Fibroblast of upper back skin (primary cell): ENCODE data around the gene NUDT14.

Experiments
- DNase-seq: peaks from one replicate; pipeline ENCODE4 v3.0.0-alpha.2; 2013

Gene NUDT14

GRCh38 chr14:105144666-105145380 lies 36.3 kb downstream of the NUDT14 start:
- no peak for DNase-seq

DNA sequence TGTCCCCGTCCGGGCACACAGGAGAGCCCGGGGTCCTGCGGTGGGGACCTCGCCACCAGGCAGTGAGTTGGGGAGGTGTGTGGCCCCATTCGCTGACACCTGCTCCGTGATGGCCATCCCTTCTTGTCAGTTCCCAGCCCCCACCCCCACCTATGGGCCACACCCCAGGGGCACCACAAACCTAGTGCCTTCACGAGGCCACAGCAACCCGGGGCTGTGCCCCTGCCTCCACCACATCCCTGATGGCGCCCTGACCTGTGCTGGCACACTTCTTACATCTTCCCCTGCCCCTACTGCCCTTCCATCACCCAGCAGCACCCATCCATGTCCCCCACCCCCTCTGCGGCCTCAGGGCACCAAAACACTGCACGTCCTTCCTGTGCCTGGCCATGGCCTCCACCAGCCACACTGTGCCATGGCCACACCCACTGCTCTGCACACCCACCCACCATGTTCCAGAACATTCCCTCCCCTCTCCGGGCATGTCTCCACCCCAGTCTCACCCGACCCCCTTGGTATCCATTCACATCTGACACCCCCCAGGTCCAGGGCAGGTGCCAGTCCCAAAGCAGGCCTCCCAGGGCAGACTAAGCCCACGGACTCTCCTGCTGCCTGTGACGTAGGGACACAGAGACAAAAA lies 37.0 kb downstream of the NUDT14 start:
- no peak for DNase-seq

DNA sequence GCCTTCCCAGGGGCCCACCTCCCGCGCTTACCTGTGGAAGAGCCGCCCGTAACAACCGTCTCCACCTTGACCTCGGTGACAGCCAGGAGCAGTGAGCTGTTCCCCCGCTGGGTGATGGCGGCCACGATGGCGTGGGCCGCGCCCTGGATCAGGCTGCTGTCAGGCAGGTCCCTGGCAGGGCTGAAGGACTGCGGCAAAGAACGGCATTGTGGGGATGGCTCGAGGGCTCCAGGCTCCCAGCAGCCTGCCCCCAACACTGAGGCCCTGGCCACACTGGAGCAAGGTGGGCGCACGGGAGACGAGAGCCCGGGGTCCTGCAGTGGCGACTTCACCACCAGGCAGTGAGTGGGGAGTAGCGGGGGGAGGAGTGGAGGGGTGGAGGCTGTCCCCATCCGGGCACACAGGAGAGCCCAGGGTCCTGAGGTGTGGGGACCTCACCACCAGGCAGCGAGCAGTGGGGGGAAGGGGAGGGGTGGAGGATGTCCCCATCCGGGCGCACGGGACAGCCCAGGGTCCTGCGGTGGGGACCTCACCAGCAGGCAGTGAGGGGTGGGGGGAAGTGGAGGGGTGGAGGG lies 37.6 kb downstream of the NUDT14 start:
- no peak for DNase-seq

- no peak for DNase-seq
Measured at GRCh38 chr14:105142651-105143450, 38.3 kb downstream of the NUDT14 start.

- DNase-seq: no peak
Measured at GRCh38 chr14:105141486-105142281, 39.4 kb downstream of the NUDT14 start.

DNA sequence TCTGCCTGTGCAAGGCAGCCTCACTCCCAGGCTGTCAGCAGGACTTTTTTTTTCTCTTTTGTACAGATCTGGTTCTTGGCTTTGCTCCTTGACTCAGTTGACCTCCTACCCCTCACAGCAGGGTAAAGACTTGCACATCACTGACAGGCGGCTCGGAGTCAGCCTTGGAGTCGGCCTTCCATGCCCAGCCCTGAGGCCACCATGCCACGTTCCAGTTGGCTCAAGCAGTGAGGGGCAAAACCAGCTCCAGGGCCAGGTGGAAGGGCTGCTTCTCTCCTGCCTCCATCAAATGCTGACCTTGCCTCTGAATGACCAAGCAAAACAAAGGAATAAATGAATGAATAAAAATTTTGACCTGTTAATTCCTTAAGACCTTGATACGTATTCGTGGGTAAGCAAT lies 40.1 kb downstream of the NUDT14 start:
- DNase-seq: no peak

GRCh38 chr14:105140581-105140980 lies 40.5 kb downstream of the NUDT14 start:
- DNase-seq: no peak

DNA sequence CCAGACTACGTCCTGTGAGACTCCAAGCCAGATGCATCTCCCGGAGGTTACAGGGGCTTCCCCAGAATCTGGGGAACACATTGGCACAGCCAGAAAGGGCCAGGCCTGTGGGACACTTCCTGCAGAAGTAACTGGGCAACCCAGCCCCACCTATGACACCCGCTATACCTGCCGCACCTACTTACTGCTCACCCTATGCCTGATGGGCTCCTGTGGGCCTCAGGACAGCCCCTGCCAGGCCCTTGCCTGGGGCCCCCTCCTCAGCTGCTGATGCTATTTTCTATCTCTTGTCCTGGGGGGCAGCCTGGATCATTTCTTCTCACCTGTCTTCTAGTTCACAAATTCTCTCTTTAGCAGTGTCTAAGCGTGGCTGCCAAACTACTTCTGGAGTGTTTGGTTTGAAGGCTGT lies 41.3 kb downstream of the NUDT14 start:
- DNase-seq: no peak

- no peak for DNase-seq
Measured at GRCh38 chr14:105139212-105139825, 41.8 kb downstream of the NUDT14 start.

DNA sequence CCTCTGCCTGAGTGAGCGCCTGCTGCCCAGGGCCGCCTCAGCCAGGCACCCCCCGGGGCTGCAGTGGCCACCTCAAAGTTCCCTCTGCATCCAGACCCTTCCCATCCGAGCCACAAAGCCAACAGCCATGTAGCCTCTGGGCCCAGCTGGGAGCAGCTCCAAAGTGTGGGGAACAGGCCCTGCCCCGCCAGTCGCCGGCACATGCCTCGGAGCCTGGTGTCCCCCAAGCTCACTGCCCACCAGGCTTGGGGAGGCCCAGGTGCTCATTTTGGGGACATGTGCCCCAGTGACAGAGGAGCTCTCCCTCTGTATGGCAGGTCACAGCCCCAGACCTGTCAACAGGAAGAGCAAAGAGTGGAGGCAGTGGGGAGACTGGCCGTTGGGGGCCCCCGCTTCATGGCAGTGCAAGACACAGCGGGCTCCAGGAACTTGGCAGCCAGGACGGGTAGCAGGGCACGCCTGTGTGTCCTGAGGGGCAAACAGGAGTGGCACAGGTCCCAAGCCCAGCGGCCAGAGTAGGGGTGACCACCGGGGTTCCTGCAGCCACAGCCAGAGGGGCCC lies 42.5 kb downstream of the NUDT14 start:
- DNase-seq: no peak

- no peak for DNase-seq
Measured at GRCh38 chr14:105138021-105138541, 43.0 kb downstream of the NUDT14 start.

DNA sequence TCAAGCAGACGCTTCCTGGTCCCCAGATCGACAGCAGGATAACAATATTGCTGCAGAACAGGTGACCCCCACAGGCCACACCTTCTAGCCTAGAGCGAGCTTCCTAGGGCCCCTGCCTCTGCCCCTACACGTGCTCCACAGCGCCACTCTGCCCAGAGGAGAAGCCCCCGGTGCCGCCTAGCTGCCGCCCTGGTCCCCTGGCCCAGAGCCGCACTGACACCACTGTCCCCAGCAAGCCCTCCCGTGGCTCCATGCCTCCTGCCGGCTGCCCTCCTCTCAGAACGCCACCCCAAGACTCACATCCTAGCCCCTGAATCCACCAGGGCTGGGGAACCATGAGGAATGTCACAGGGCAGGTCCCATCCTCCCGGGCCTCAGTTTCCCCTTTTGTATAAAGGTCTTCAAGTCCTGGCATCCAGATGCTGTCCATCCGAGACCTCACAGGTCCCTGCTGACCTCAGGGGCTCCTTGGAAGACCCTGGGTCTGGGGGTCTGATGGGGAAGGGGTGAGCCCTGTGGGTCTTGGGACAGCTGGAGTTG lies 43.6 kb downstream of the NUDT14 start:
- DNase-seq: no peak

GRCh38 chr14:105136401-105137322 lies 44.5 kb downstream of the NUDT14 start:
- no peak for DNase-seq

- DNase-seq: no peak
Measured at GRCh38 chr14:105135700-105136395, 45.3 kb downstream of the NUDT14 start.

DNA sequence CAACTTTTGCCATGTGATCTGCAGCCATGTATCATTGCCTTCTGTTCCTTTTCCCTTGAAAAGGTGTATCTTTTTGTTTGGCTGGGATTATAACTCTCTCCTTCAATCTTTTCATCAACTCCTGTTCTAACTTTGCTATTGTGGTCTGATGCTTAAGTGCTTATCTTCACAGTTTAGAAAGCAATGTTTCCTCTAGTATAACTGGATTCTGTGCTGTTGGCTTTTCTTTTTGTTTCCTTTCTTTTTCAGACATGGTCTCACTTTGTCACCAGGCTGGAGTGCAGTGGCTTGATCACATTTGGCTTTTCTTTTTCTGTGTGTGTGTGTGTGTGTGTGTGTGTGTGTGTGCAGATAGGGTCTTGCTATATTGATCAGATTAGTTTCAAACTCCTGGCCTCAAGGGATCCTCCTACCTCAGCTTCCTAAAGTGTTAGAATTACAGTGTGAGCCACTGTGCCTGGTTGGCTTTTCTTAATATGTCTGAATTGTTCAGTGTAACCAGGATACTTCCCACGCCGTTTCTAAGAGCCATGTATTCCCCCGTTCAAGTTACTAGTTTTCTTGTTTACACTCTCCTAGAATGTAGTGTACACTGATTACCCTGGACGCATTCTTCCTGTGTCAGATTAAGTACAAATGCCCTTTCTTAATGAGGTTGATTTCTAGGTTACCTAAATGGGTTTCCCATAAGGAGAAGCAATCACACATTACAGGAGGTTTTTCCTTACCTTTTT lies 48.0 kb downstream of the NUDT14 start:
- DNase-seq: no peak

DNA sequence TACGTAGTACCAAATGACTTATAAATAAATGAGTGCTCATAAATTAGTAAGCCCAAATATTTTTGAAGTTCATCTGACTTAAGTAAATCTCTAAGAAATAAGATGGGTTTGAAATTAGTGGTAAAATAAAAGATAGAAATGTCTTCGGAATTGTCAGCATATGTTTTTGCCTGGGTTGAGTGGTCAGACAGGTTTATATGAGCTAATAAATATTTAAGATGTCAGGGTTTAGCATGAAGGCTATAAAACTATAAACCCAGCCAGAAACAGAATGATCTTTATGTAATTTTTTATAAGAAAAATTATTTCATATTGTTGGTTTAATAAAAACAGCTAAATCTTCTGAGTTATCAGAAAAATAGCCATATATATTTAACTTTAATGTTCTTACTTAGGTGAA lies 49.9 kb downstream of the NUDT14 start:
- DNase-seq: no peak

- no peak for DNase-seq
Measured at GRCh38 chr14:105128059-105128458, 53.1 kb downstream of the NUDT14 start.

GRCh38 chr14:105126981-105127329 lies 54.2 kb downstream of the NUDT14 start:
- DNase-seq: no peak
